Stimulated activated CD8-positive, alpha-beta memory T cell treated with anti-CD3 and anti-CD28 coated beads, Interleukin-12 subunit alpha, Interleukin-12 subunit beta, amount 100 ng/mL, for 1 hour (primary cell): ENCODE data around the gene ZNF81.
"Not testable (repeated sequence)": the region's sequence is repeated elsewhere in the genome, so short reads cannot be mapped to it uniquely, and the experiment has no call there.

Experiments used
- DNase-seq: peaks from one replicate; pipeline ENCODE4 v3.0.0-alpha.2; 2020; ENCODE audit warnings: low read depth

The ZNF81 gene

GRCh38 chrX:47844117-47844516 is 7.4 kb downstream of the ZNF81 start:
- DNase-seq: no peak

GRCh38 chrX:47846040-47846439 is 9.3 kb downstream of the ZNF81 start:
- no peak for DNase-seq

GRCh38 chrX:47849778-47850177 is 13.1 kb downstream of the ZNF81 start:
- DNase-seq: no peak

- DNase-seq: not testable (repeated sequence)
Observed at GRCh38 chrX:47850389-47850788, 13.7 kb downstream of the ZNF81 start.

- DNase-seq: no peak
Observed at GRCh38 chrX:47850901-47851300, 14.2 kb downstream of the ZNF81 start.

GRCh38 chrX:47854474-47854873 is 17.8 kb downstream of the ZNF81 start:
- no peak for DNase-seq

GRCh38 chrX:47859686-47860085 is 23.0 kb downstream of the ZNF81 start:
- DNase-seq: no peak

- no peak for DNase-seq
Observed at GRCh38 chrX:47862680-47863079, 26.0 kb downstream of the ZNF81 start.

- no peak for DNase-seq
Observed at GRCh38 chrX:47863187-47863586, 26.5 kb downstream of the ZNF81 start.

GRCh38 chrX:47864300-47864699 is 27.6 kb downstream of the ZNF81 start:
- no peak for DNase-seq

- DNase-seq: no peak
Observed at GRCh38 chrX:47864785-47865184, 28.1 kb downstream of the ZNF81 start.

GRCh38 chrX:47873123-47873522 is 36.4 kb downstream of the ZNF81 start:
- no peak for DNase-seq

- no peak for DNase-seq
Observed at GRCh38 chrX:47877327-47877726, 40.6 kb downstream of the ZNF81 start.

- no peak for DNase-seq
Observed at GRCh38 chrX:47878198-47878597, 41.5 kb downstream of the ZNF81 start.

- DNase-seq: no peak
Observed at GRCh38 chrX:47879463-47879862, 42.8 kb downstream of the ZNF81 start.

GRCh38 chrX:47880927-47881326 is 44.2 kb downstream of the ZNF81 start:
- DNase-seq: no peak

GRCh38 chrX:47885501-47885900 is 48.8 kb downstream of the ZNF81 start:
- DNase-seq: no peak

- no peak for DNase-seq
Observed at GRCh38 chrX:47898024-47898423, 61.3 kb downstream of the ZNF81 start.

GRCh38 chrX:47900833-47901232 is 64.1 kb downstream of the ZNF81 start:
- no peak for DNase-seq

- no peak for DNase-seq
Observed at GRCh38 chrX:47902161-47902560, 65.5 kb downstream of the ZNF81 start.

GRCh38 chrX:47915886-47916493 is 79.3 kb downstream of the ZNF81 start:
- DNase-seq: no peak

GRCh38 chrX:47918274-47918673 is 81.6 kb downstream of the ZNF81 start:
- DNase-seq: no peak

GRCh38 chrX:47927212-47927611 is 90.5 kb downstream of the ZNF81 start:
- no peak for DNase-seq

GRCh38 chrX:47931970-47932369 is 95.3 kb downstream of the ZNF81 start:
- DNase-seq: not testable (repeated sequence)

- no peak for DNase-seq
Observed at GRCh38 chrX:47933946-47934345, 97.2 kb downstream of the ZNF81 start.
